Ascending aorta (tissue), 2 donors: ENCODE data around the gene P2RY8. TPM values are rescaled to one million over a fixed set of nuclear protein-coding genes. Genes with fewer than 3 reads are reported as not detected.

Experiments used
- DNase-seq, 2 donors: peaks; one replicate each; pipeline ENCODE4 v3.0.0-alpha.2; 2019; ENCODE audit warnings: low spot score in 2 of 2
- H3K27ac ChIP-seq, 2 donors: fragments of 200-600 bp; sonication (generic); one replicate each; pipeline ENCODE4 v1.5.1; 2016 to 2017; ENCODE audit warnings: mild to moderate bottlenecking in 1 of 2
- H3K27me3 ChIP-seq: fragments of 200-600 bp; sonication (generic); one replicate; pipeline ENCODE4 v1.5.1; 2017
- H3K36me3 ChIP-seq, 2 donors: fragments of 200-600 bp; sonication (generic); one replicate each; pipeline ENCODE4 v1.5.1; 2016
- H3K4me1 ChIP-seq, 2 donors: fragments of 200-600 bp; sonication (generic); one replicate each; pipeline ENCODE4 v1.5.1; 2016 to 2017; ENCODE audit warnings: mild to moderate bottlenecking in 1 of 2
- H3K4me3 ChIP-seq, 2 donors: fragments of 200-600 bp; sonication (generic); one replicate each; pipeline ENCODE4 v1.5.1; 2016 to 2017; ENCODE audit warnings: mild to moderate bottlenecking in 1 of 2
- H3K9me3 ChIP-seq, 2 donors: fragments of 200-600 bp; sonication (generic); one replicate each; pipeline ENCODE4 v1.5.1; 2016
- intact Hi-C: fragments of 100-400 bp; cut with DNase I; formaldehyde crosslinking; loops from one replicate; pipeline ENCODE4 v1.15.1; 2023
- total RNA-seq: library from RNA; depleted of rRNA; stranded (reverse); fragments of >200 nt; gene quantifications from one replicate; pipeline ENCODE4 v1.1.0, GENCODE V29; 2016
- TF ChIP-seq, protein P1 (sequence below), 3 experiments: fragments of 200-600 bp in 2 of 3; fragments of 450-650 bp in 1 of 3; sonication (generic) in 2 of 3; IDR thresholded peaks; one replicate each; pipeline ENCODE4 v1.5.1; 2016 to 2019; ENCODE audit warnings: antibody characterized with exemption in 3 of 3, mild to moderate bottlenecking in 1 of 3, moderate library complexity in 1 of 3

Gene P2RY8
- total RNA-seq, 1 donor from 2014 or later: 2.2 TPM

DNA sequence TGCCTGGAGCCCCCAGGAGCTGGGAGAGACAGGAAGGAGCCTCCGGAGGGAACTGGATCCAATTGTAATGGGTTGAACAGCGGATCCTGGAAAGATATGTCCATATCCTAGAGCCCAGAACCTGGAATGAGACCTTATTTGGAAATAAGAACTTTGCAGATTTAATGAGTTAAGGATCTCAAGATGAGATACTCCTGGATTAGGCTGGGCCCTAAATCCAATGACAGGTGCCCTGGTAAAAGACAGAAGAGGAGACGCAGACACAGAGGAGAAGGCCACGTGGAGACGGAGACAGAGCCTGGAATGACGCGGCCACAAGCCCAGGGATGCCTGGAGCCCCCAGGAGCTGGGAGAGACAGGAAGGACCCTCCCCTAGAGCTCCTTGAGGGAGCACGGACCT is 34.1 kb downstream of the P2RY8 start:
- H3K27ac ChIP-seq: no peak overlapping the region
- DNase-seq: peak in 1 of 2 donors; percentile 7
- TF ChIP-seq, protein P1, sequence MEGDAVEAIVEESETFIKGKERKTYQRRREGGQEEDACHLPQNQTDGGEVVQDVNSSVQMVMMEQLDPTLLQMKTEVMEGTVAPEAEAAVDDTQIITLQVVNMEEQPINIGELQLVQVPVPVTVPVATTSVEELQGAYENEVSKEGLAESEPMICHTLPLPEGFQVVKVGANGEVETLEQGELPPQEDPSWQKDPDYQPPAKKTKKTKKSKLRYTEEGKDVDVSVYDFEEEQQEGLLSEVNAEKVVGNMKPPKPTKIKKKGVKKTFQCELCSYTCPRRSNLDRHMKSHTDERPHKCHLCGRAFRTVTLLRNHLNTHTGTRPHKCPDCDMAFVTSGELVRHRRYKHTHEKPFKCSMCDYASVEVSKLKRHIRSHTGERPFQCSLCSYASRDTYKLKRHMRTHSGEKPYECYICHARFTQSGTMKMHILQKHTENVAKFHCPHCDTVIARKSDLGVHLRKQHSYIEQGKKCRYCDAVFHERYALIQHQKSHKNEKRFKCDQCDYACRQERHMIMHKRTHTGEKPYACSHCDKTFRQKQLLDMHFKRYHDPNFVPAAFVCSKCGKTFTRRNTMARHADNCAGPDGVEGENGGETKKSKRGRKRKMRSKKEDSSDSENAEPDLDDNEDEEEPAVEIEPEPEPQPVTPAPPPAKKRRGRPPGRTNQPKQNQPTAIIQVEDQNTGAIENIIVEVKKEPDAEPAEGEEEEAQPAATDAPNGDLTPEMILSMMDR (IDR thresholded peaks at IDR 0.05): no peak
- no peaks in the 10 kb centered on the region for H3K27me3 ChIP-seq
- no peaks in the 10 kb centered on the region for H3K36me3 ChIP-seq
- no peak overlapping the region for H3K4me3 ChIP-seq
- H3K9me3 ChIP-seq: no peaks in the 10 kb centered on the region
- H3K4me1 ChIP-seq: no peaks in the 10 kb centered on the region
- intact Hi-C loops: no loop called here

- H3K27me3 ChIP-seq: no peaks in the 10 kb centered on the region
- no peaks in the 10 kb centered on the region for H3K9me3 ChIP-seq
- no peaks in the 10 kb centered on the region for H3K36me3 ChIP-seq
- no peak overlapping the region for H3K4me3 ChIP-seq
- H3K4me1 ChIP-seq: no peaks in the 10 kb centered on the region
- no peak overlapping the region for H3K27ac ChIP-seq
- DNase-seq: peak in 1 of 2 donors; percentile 58
- TF ChIP-seq, protein P1 (IDR thresholded peaks at IDR 0.05): no peak
- intact Hi-C loops: no loop called here
These were observed 34.7 kb downstream of the P2RY8 start for GRCh38 chrX:1502241-1502640.

- H3K27me3 ChIP-seq: no peaks in the 10 kb centered on the region
- intact Hi-C loops: no loop called here
- H3K27ac ChIP-seq: no peak overlapping the region
- TF ChIP-seq, protein P1 (IDR thresholded peaks at IDR 0.05): no peak
- H3K4me1 ChIP-seq: no peaks in the 10 kb centered on the region
- peak in 1 of 2 donors; percentile 50 for DNase-seq
- H3K9me3 ChIP-seq: no peaks in the 10 kb centered on the region
- no peaks in the 10 kb centered on the region for H3K36me3 ChIP-seq
- no peak overlapping the region for H3K4me3 ChIP-seq
These were observed 36.0 kb downstream of the P2RY8 start for GRCh38 chrX:1500701-1501624.

DNA sequence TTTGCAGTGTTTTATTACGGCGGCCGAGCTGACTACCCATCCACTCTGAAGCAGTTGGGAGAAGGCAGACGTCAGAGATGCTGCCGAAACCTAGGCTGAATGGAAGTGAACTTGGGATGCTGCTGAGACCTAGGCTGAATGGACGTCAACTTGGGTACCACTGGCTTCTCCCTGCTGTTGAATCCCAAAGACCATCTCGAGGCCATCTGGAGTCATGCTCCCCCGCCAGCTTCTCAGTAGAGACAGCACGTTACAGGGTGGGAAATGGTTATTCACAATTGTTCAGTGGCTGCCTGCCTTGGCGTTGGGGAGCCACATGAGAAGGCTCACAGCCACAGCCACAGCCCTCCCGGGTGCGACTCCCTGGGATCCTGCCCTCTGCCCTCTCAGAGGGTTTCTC is 40.9 kb downstream of the P2RY8 start:
- H3K9me3 ChIP-seq: no peaks in the 10 kb centered on the region
- TF ChIP-seq, protein P1 (IDR thresholded peaks at IDR 0.05): no peak
- H3K4me1 ChIP-seq: no peaks in the 10 kb centered on the region
- peak in 1 of 2 donors; percentile 43 for DNase-seq
- H3K4me3 ChIP-seq: no peak overlapping the region
- no peaks in the 10 kb centered on the region for H3K27me3 ChIP-seq
- H3K27ac ChIP-seq: no peak overlapping the region
- intact Hi-C loops: no loop called here
- H3K36me3 ChIP-seq: no peaks in the 10 kb centered on the region

- H3K4me1 ChIP-seq: no peaks in the 10 kb centered on the region
- H3K27ac ChIP-seq: no peak overlapping the region
- intact Hi-C loops: no loop called here
- H3K36me3 ChIP-seq: no peaks in the 10 kb centered on the region
- H3K9me3 ChIP-seq: no peaks in the 10 kb centered on the region
- no peak overlapping the region for H3K4me3 ChIP-seq
- DNase-seq: peak in 1 of 2 donors; percentile 57
- TF ChIP-seq, protein P1 (IDR thresholded peaks at IDR 0.05): no peak
- H3K27me3 ChIP-seq: no peaks in the 10 kb centered on the region
These were observed 43.0 kb downstream of the P2RY8 start for GRCh38 chrX:1493877-1494510.
